GM12878 (cell line): ENCODE results near the gene PFKFB1.

Experiments used
- ATF7 ChIP-seq: fragments of 450-650 bp; IDR thresholded peaks from 2 replicates; pipeline ENCODE4 v1.6.1; 2016; ENCODE audit warnings: low read depth, mild to moderate bottlenecking
- CTCF ChIP-seq, 3 experiments: IDR thresholded peaks in 2 of 3; conservative IDR thresholded peaks in 1 of 3; 2 replicates each; pipeline ENCODE4 v1.5.1; 2011; ENCODE audit warnings: low read depth in 3 of 3, low read length in 3 of 3, mild to moderate bottlenecking in 3 of 3, control low read depth in 2 of 3, moderate library complexity in 2 of 3, inconsistent platforms in 1 of 3, mixed read lengths in 1 of 3; ENCODE audit not compliant: control insufficient read depth in 2 of 3, insufficient read depth in 1 of 3; ENCODE audit errors: extremely low read depth in 1 of 3
- MAX ChIP-seq: IDR thresholded peaks from 2 replicates; pipeline ENCODE4 v1.6.1; 2012; ENCODE audit warnings: low read depth, low read length, improper control_type of control experiment
- PAX5 ChIP-seq: IDR thresholded peaks from 2 replicates; pipeline ENCODE4 v1.6.1; 2011; ENCODE audit warnings: low read depth, low read length, borderline replicate concordance
- POLR2AphosphoS5 ChIP-seq: IDR thresholded peaks from 2 replicates; pipeline ENCODE4 v1.6.1; 2011; ENCODE audit warnings: mild to moderate bottlenecking, low read length, inconsistent platforms
- REST ChIP-seq: IDR thresholded peaks from 2 replicates; pipeline ENCODE4 v1.6.1; 2012; ENCODE audit warnings: mild to moderate bottlenecking, low read depth, low read length
- ZZZ3 ChIP-seq: IDR thresholded peaks from 2 replicates; pipeline ENCODE4 v1.6.1; 2011; ENCODE audit warnings: low read depth; ENCODE audit not compliant: control insufficient read depth, insufficient read length

GRCh38 chrX:55007656-55008055 lies 13.7 kb upstream of the PFKFB1 start:
- no peak for TF ChIP-seq REST
- no peak for TF ChIP-seq MAX
- no peak for TF ChIP-seq POLR2AphosphoS5
- TF ChIP-seq ZZZ3: no peak
- no peak for TF ChIP-seq ATF7
- no peak for TF ChIP-seq CTCF (IDR thresholded peaks at IDR 0.05 in 2 of 3, conservative IDR thresholded peaks at IDR 0.05 in 1 of 3; ENCODE audit: control insufficient read depth in 2 of 3, extremely low read depth in 1 of 3, insufficient read depth in 1 of 3, low read depth in 3 of 3, low read length in 3 of 3)
- TF ChIP-seq PAX5: no peak
